K562 (cell line): ENCODE results near the gene NES. TPM values are rescaled to one million over a fixed set of nuclear protein-coding genes. Genes with fewer than 3 reads are reported as not detected.
A peak's percentile ranks its signal among the peaks of the same experiment; 100 is the strongest.

Source experiments
- ATAC-seq: fragments of 200-7000 bp; cut with Tn5 transposase; 3 replicates; pipeline ENCODE4 v1.9.1; 2020; ENCODE audit warnings: moderate library complexity
- BruUV-seq: library from RNA; stranded (reverse); fragments of 400-500 nt; replicated peaks from 2 replicates; lab custom pipeline; 2021; lab: Mats Ljungman, UMichigan
- CTCF ChIA-PET: fragments of 300-600 bp; formaldehyde crosslinking; extraction: SDS; loops from one replicate; lab custom pipeline; 2021; ENCODE audit warnings: low intra/inter-chr PET ratio; lab: Yijun Ruan, JAX
- POLR2A ChIA-PET: fragments of 300-600, 350-650 bp; sonication (Branson Sonifier 250); formaldehyde crosslinking; extraction: SDS; loops from one replicate; lab custom pipeline; 2021; ENCODE audit warnings: antibody characterized with exemption, inconsistent platforms; lab: Yijun Ruan, JAX
- DNase-seq, 4 experiments: peaks; one replicate each; pipeline versions ENCODE4 v3.0.0 to v3.0.0-alpha.2; 2011 to 2018; ENCODE audit warnings: low spot score in 3 of 4, mixed read lengths in 3 of 4; ENCODE audit errors: extremely low read depth in 1 of 4
- FAIRE-seq: peaks from 2 replicates; lab custom pipeline; 2011; peaks lifted over from hg19 to GRCh38; lab: Jason Lieb, UNC
- H2AFZ ChIP-seq: 2 replicates; pipeline ENCODE4 v1.6.0; 2011; ENCODE audit warnings: low read depth, low read length, control low read depth, inconsistent platforms
- H3K27ac ChIP-seq: fragments of 200-600 bp; 3 replicates; pipeline ENCODE4 v1.8.0; 2011; ENCODE audit warnings: low read depth, mild to moderate bottlenecking, control low read depth, inconsistent platforms, low read length, moderate library complexity, mixed read lengths; ENCODE audit errors: extremely low read depth
- H3K27me3 ChIP-seq, 2 experiments: fragments of 300-600 bp in 1 of 2; 2 replicates in 1 of 2; 3 replicates in 1 of 2; pipeline versions ENCODE4 v1.6.0 to v1.8.0; 2011; ENCODE audit warnings: inconsistent platforms in 2 of 2, low read length in 2 of 2, mild to moderate bottlenecking in 1 of 2, mixed read lengths in 1 of 2, moderate library complexity in 1 of 2; ENCODE audit not compliant: control insufficient read depth in 2 of 2, insufficient read depth in 2 of 2
- H3K36me3 ChIP-seq: fragments of 300-600 bp; 3 replicates; pipeline ENCODE4 v1.8.0; 2011; ENCODE audit warnings: mild to moderate bottlenecking, low read length, inconsistent platforms; ENCODE audit not compliant: control insufficient read depth, insufficient read depth
- H3K4me1 ChIP-seq, 2 experiments: fragments of 200-600 bp in 1 of 2; replicated peaks in 1 of 2; 2 replicates in 1 of 2; 3 replicates in 1 of 2; pipeline versions ENCODE4 v1.5.1 to v1.8.0; 2011; ENCODE audit warnings: inconsistent platforms in 2 of 2, low read length in 2 of 2, mild to moderate bottlenecking in 1 of 2, mixed read lengths in 1 of 2, moderate library complexity in 1 of 2; ENCODE audit not compliant: control insufficient read depth in 2 of 2, insufficient read depth in 2 of 2
- H3K4me2 ChIP-seq: 2 replicates; pipeline ENCODE4 v1.6.1; 2011; ENCODE audit warnings: low read length, control low read depth, inconsistent platforms, mixed read lengths; ENCODE audit not compliant: insufficient read depth
- H3K4me3 ChIP-seq: fragments of 200-600 bp; sonication (generic), shearing (Covaris generic); 2 replicates; pipeline ENCODE4 v1.5.1; 2016; ENCODE audit warnings: control low read depth, inconsistent platforms
- H3K79me2 ChIP-seq: fragments of 200-600 bp; 3 replicates; pipeline ENCODE4 v1.8.0; 2011; ENCODE audit warnings: low read length, inconsistent platforms; ENCODE audit not compliant: control insufficient read depth, insufficient read depth
- H3K9ac ChIP-seq, 2 experiments: 2 replicates each; pipeline versions ENCODE4 v1.6.0 to v1.6.1; 2011; ENCODE audit warnings: low read depth in 2 of 2, low read length in 2 of 2, control low read depth in 1 of 2, inconsistent platforms in 1 of 2, mild to moderate bottlenecking in 1 of 2, mixed read lengths in 1 of 2; ENCODE audit not compliant: insufficient read depth in 1 of 2
- H3K9me1 ChIP-seq: one replicate; pipeline ENCODE4 v1.6.0; 2011; ENCODE audit warnings: inconsistent platforms, mild to moderate bottlenecking, low read length, moderate library complexity; ENCODE audit not compliant: control insufficient read depth, insufficient read depth
- H3K9me3 ChIP-seq: replicated peaks from 2 replicates; pipeline ENCODE4 v1.5.1; 2011; ENCODE audit warnings: low read depth, low read length, inconsistent platforms; ENCODE audit not compliant: control insufficient read depth, insufficient read depth
- H4K20me1 ChIP-seq: replicated peaks from 2 replicates; pipeline ENCODE4 v1.6.1; 2011; ENCODE audit warnings: low read length, inconsistent platforms, mixed read lengths; ENCODE audit not compliant: control insufficient read depth, insufficient read depth
- HMGN3 ChIP-seq: IDR thresholded peaks from 2 replicates; pipeline ENCODE4 v1.6.1; 2011; ENCODE audit warnings: borderline replicate concordance, low read depth, mild to moderate bottlenecking, mixed read lengths, low read length; ENCODE audit not compliant: insufficient read length; ENCODE audit errors: extremely low read depth
- NONO ChIP-seq, 2 experiments: fragments of 200-400 bp in 1 of 2; fragments of 450-650 bp in 1 of 2; formaldehyde crosslinking in 1 of 2; IDR thresholded peaks; 2 replicates each; pipeline ENCODE4 v1.6.1; 2017; ENCODE audit warnings: low read depth in 2 of 2, mild to moderate bottlenecking in 2 of 2, moderate library complexity in 2 of 2, low read length in 1 of 2
- POLR2A ChIP-seq: fragments of 450-650 bp; conservative IDR thresholded peaks from 2 replicates; pipeline ENCODE4 v1.6.1; 2016
- RBM39 ChIP-seq: fragments of 200-400 bp; formaldehyde crosslinking; optimal IDR thresholded peaks from 2 replicates; pipeline ENCODE3; 2018; ENCODE audit warnings: low read depth, low read length
- RERE ChIP-seq: sonication (generic); formaldehyde crosslinking; IDR thresholded peaks from 2 replicates; pipeline ENCODE4 v1.8.0; 2023; ENCODE audit warnings: missing genetic modification reagents, mild to moderate bottlenecking, borderline replicate concordance
- RFX5 ChIP-seq: IDR thresholded peaks from 2 replicates; pipeline ENCODE4 v1.6.1; 2011; ENCODE audit warnings: low read depth, mild to moderate bottlenecking, improper control_type of control experiment, low read length
- SP2 ChIP-seq: IDR thresholded peaks from 2 replicates; pipeline ENCODE4 v1.6.1; 2011; ENCODE audit warnings: mild to moderate bottlenecking, low read depth, low read length, moderate library complexity; ENCODE audit not compliant: poor library complexity, severe bottlenecking; ENCODE audit errors: extremely low read depth
- SRSF9 ChIP-seq: fragments of 200-400 bp; formaldehyde crosslinking; IDR thresholded peaks from 2 replicates; pipeline ENCODE4 v1.6.1; 2017; ENCODE audit warnings: low read depth, low read length, borderline replicate concordance
- WGBS: fragments of 100-300 bp; shearing (Covaris generic); methylation state at CpG from one replicate; pipeline ENCODE4 v1.1.6; 2016; ENCODE audit warnings: low coverage, mixed read lengths; ENCODE audit not compliant: insufficient coverage; ENCODE audit errors: missing lambda C conversion rate; 5-methylcytosine and 5-hydroxymethylcytosine counted together
- in situ Hi-C: fragments of 300-500 bp; cut with MboI; formaldehyde crosslinking; loops from 4 replicates; pipeline ENCODE4 v1.15.0; 2018; ENCODE audit warnings: inconsistent platforms, mixed read lengths
- intact Hi-C: fragments of 100-400 bp; cut with micrococcal nuclease; formaldehyde crosslinking; loops from 2 replicates; pipeline ENCODE4 v1.14.2; 2022
- polyA plus RNA-seq, 8 experiments: library from polyadenylated mRNA; depleted of rRNA in 4 of 8; stranded (reverse) in 5 of 8; unstranded in 3 of 8; fragments of >200 nt; fragmentation: Nextera tagmentation in 2 of 8; fragmentation: Illumina TruSeq in 1 of 8; extraction: Ambion mirVana in 2 of 8; extraction: Trizol in 1 of 8; gene quantifications; 2 replicates each; pipeline versions ENCODE4 v1.2.1 to v1.2.3, GENCODE V29; 2011 to 2014; ENCODE audit warnings: inconsistent platforms in 1 of 8, missing spikeins in 1 of 8
- total RNA-seq, 7 experiments: library from RNA; depleted of rRNA in 6 of 7; stranded (reverse); fragments of >200 nt in 6 of 7; fragmentation: Illumina TruSeq in 2 of 7; extraction: Trizol in 2 of 7; gene quantifications; 2 replicates each; pipeline versions ENCODE4 v1.2.1 to v1.2.3, GENCODE V29; 2011 to 2021; ENCODE audit warnings: low replicate concordance in 1 of 7

The NES gene
- total and polyA plus RNA-seq, 9 of the 15 experiments (the other 6 are each of a cell fraction or from before 2014, with no cell fraction given): 0.10 to 8.6 (median 4.2) TPM

GRCh38 chr1:156646738-156647211 lies 30.4 kb downstream of the NES start (continued):
- TF ChIP-seq SP2 (no peak), SRSF9 (no peak), RBM39 (no peak), NONO (IDR thresholded peaks at IDR 0.05; ENCODE audit: low read depth in 2 of 2, low read length in 1 of 2) (no peak), RFX5 (no peak), HMGN3 (no peak)

- H3K4me1 ChIP-seq: peaks cover 0 to 30% of the 10 kb centered on the region in 2 experiments; a peak in 3 of 5 replicates
- peaks cover 55% of the 10 kb centered on the region for H3K36me3 ChIP-seq
- CTCF ChIA-PET: no interaction called here
- no peak overlapping the region for H3K27ac ChIP-seq
- no peak overlapping the region; a peak in 1 of 4 replicates for H3K9ac ChIP-seq
- H3K9me3 ChIP-seq: no peaks in the 10 kb centered on the region
- intact Hi-C loops (no loop called here), in situ Hi-C loops (no loop called here)
- H4K20me1 ChIP-seq: peaks cover 57% of the 10 kb centered on the region
- ATAC-seq (no peak), FAIRE-seq (no peak), DNase-seq (no peak)
- no peaks in the 10 kb centered on the region for H3K9me1 ChIP-seq
- BruUV-seq: no TSS peak
- no peak overlapping the region for H3K4me2 ChIP-seq
- H3K4me3 ChIP-seq: no peak overlapping the region
- H3K79me2 ChIP-seq: no peaks in the 10 kb centered on the region
- WGBS: 79% methylated on average over 1 of the region's 1 CpG
- TF ChIP-seq POLR2A: 0 out of 2 replicates have a peak, but pooled peaks have one; percentile 3
- no peak for TF ChIP-seq RERE (CRISPR knock-in tag)
- POLR2A ChIA-PET: interaction anchor here (3.4 kb wide), 1 partner anchor 15 kb away, joined by 21 read pairs; no protein-coding TSS in a partner anchor
- H3K27me3 ChIP-seq: no peaks in the 10 kb centered on the region
- no peak overlapping the region for H2AFZ ChIP-seq
Measured at GRCh38 chr1:156645666-156646065, 31.5 kb downstream of the NES start.
